ENCODE data around the gene CIC.

CIC gene

GRCh38 chr19:42297039-42297438 is 28.0 kb downstream of the CIC start:
- no peak for DNase-seq (ENCODE audit: low read depth)
- H3K4me3 ChIP-seq (ENCODE audit: low read depth, low read length): no peak overlapping the region
- TF ChIP-seq CTCF (IDR thresholded peaks at IDR 0.05; ENCODE audit: control insufficient read depth, extremely low read depth, insufficient read depth): no peak

- DNase-seq (ENCODE audit: low read depth): no peak
- no peak for TF ChIP-seq CTCF (IDR thresholded peaks at IDR 0.05; ENCODE audit: control insufficient read depth, extremely low read depth, insufficient read depth)
- peak within 1 kb of the TSS; percentile 67 for H3K4me3 ChIP-seq (ENCODE audit: low read depth, low read length)
These were observed 32.7 kb downstream of the CIC start, which contains the start of gene PRR19 for GRCh38 chr19:42301646-42302203. TSS of gene PRR19 (plus strand) at chr19:42302132. CDS start at chr19:42309585, 7,453 bp downstream.

- no peak for TF ChIP-seq CTCF (IDR thresholded peaks at IDR 0.05; ENCODE audit: control insufficient read depth, extremely low read depth, insufficient read depth)
- no peak for DNase-seq (ENCODE audit: low read depth)
- H3K4me3 ChIP-seq (ENCODE audit: low read depth, low read length): peak overlapping the region; percentile 35
These were observed 34.0 kb downstream of the CIC start for GRCh38 chr19:42303101-42303464.

GRCh38 chr19:42303876-42304275 is 34.8 kb downstream of the CIC start:
- DNase-seq (ENCODE audit: low read depth): no peak
- TF ChIP-seq CTCF (IDR thresholded peaks at IDR 0.05; ENCODE audit: control insufficient read depth, extremely low read depth, insufficient read depth): no peak
- no peak overlapping the region for H3K4me3 ChIP-seq (ENCODE audit: low read depth, low read length)

- no peak for DNase-seq (ENCODE audit: low read depth)
- no peak for TF ChIP-seq CTCF (IDR thresholded peaks at IDR 0.05; ENCODE audit: control insufficient read depth, extremely low read depth, insufficient read depth)
- no peak overlapping the region for H3K4me3 ChIP-seq (ENCODE audit: low read depth, low read length)
These were observed 37.6 kb downstream of the CIC start for GRCh38 chr19:42306646-42307045.

GRCh38 chr19:42309686-42310085 is 40.6 kb downstream of the CIC start:
- no peak for TF ChIP-seq CTCF (IDR thresholded peaks at IDR 0.05; ENCODE audit: control insufficient read depth, extremely low read depth, insufficient read depth)
- no peak overlapping the region for H3K4me3 ChIP-seq (ENCODE audit: low read depth, low read length)

GRCh38 chr19:42311657-42312056 is 42.6 kb downstream of the CIC start:
- no peak for TF ChIP-seq CTCF (IDR thresholded peaks at IDR 0.05; ENCODE audit: control insufficient read depth, extremely low read depth, insufficient read depth)
- H3K4me3 ChIP-seq (ENCODE audit: low read depth, low read length): no peak overlapping the region
- no peak for DNase-seq (ENCODE audit: low read depth)

More at GRCh38 chr19:42309686-42310085, 40.6 kb downstream of the CIC start:
- no peak for DNase-seq (ENCODE audit: low read depth)
